CD4-positive, alpha-beta T cell (primary cell): Measurements from ENCODE around the gene ADRA2B. TPM values are rescaled to one million over a fixed set of nuclear protein-coding genes. Genes with fewer than 3 reads are reported as not detected.

ENCODE experiments used
- ATAC-seq: fragments of 200-7000 bp; cut with Tn5 transposase; one replicate; pipeline ENCODE4 v1.10.0; 2022; ENCODE audit warnings: mild to moderate bottlenecking; ENCODE audit not compliant: poor library complexity
- CTCF ChIA-PET: fragments of 350-600 bp; sonication (Branson Sonifier 250); formaldehyde crosslinking; loops from one replicate; lab custom pipeline; 2021; ENCODE audit warnings: antibody characterized with exemption, inconsistent platforms; lab: Charles Lee
- POLR2A ChIA-PET: fragments of 350-600 bp; sonication (Branson Sonifier 250); formaldehyde crosslinking; loops from one replicate; lab custom pipeline; 2021; ENCODE audit warnings: antibody characterized with exemption, inconsistent platforms; lab: Charles Lee
- DNase-seq, 14 experiments: peaks; one replicate each; pipeline ENCODE4 v3.0.0-alpha.2; 2013 to 2020; ENCODE audit warnings: mixed read lengths in 2 of 14
- H3K27ac ChIP-seq, 2 donors: one replicate each; pipeline versions ENCODE4 v1.5.1 to v1.7.0; 2013; ENCODE audit warnings: low read length in 2 of 2, low read depth in 1 of 2, mild to moderate bottlenecking in 1 of 2
- H3K27me3 ChIP-seq, 2 experiments: 1 replicate in 1 of 2; 2 replicates in 1 of 2; pipeline versions ENCODE4 v1.6.1 to v1.7.0; 2013; ENCODE audit warnings: low read length in 2 of 2, control low read depth in 1 of 2, mild to moderate bottlenecking in 1 of 2, moderate library complexity in 1 of 2; ENCODE audit not compliant: insufficient read depth in 2 of 2, control insufficient read depth in 1 of 2
- H3K36me3 ChIP-seq: one replicate; pipeline ENCODE4 v1.6.1; 2013; ENCODE audit warnings: low read length, control low read depth; ENCODE audit not compliant: insufficient read depth
- H3K4me1 ChIP-seq: one replicate; pipeline ENCODE4 v1.6.1; 2013; ENCODE audit warnings: low read length, control low read depth; ENCODE audit not compliant: insufficient read depth
- H3K4me3 ChIP-seq: one replicate; pipeline ENCODE4 v1.5.1; 2013; ENCODE audit warnings: mild to moderate bottlenecking, low read length, moderate library complexity
- H3K9me3 ChIP-seq, 2 experiments: 1 replicate in 1 of 2; 2 replicates in 1 of 2; pipeline versions ENCODE4 v1.6.1 to v1.7.0; 2013; ENCODE audit warnings: low read length in 2 of 2, mild to moderate bottlenecking in 2 of 2, control low read depth in 1 of 2, moderate library complexity in 1 of 2; ENCODE audit not compliant: control insufficient read depth in 1 of 2, insufficient read depth in 1 of 2
- H3K27ac Mint-ChIP-seq: one replicate; pipeline ENCODE4 v1.8.0; 2020; ENCODE audit warnings: mixed read lengths
- H3K27me3 Mint-ChIP-seq: one replicate; pipeline ENCODE4 v1.8.0; 2021; ENCODE audit warnings: mixed read lengths
- H3K36me3 Mint-ChIP-seq: one replicate; pipeline ENCODE4 v1.8.0; 2021; ENCODE audit warnings: low read depth, mixed read lengths
- H3K4me1 Mint-ChIP-seq: one replicate; pipeline ENCODE4 v1.8.0; 2021; ENCODE audit warnings: low read depth, mixed read lengths
- H3K4me3 Mint-ChIP-seq: one replicate; pipeline ENCODE4 v1.8.0; 2020; ENCODE audit warnings: mild to moderate bottlenecking, mixed read lengths
- H3K9me3 Mint-ChIP-seq: one replicate; pipeline ENCODE4 v1.8.0; 2020; ENCODE audit warnings: mixed read lengths
- CTCF ChIP-seq: fragments of 200-600 bp; IDR thresholded peaks from one replicate; pipeline ENCODE4 v1.8.0; 2022; ENCODE audit warnings: antibody characterized with exemption, mild to moderate bottlenecking
- intact Hi-C, 2 experiments: fragments of 100-400 bp; cut with DNase I in 1 of 2; cut with micrococcal nuclease in 1 of 2; formaldehyde crosslinking; loops; one replicate each; pipeline versions ENCODE4 v1.15.1 to v1.9.0; 2023 to 2025; cut with DNase I, micrococcal nuclease
- total RNA-seq, 174 experiments: library from RNA in 2 of 174; stranded (reverse) in 2 of 174; gene quantifications; one replicate each; pipeline ENCODE4 v1.2.3 and lab custom pipeline; 2021 to 2026

The ADRA2B gene
- total RNA-seq, 2 experiments from 2014 or later: 0.52 to 0.84 TPM

GRCh38 chr2:96143848-96144480, 27.6 kb upstream of the ADRA2B start:
- Histone ChIP-seq H3K27ac (peak overlapping the region; percentile 66 to 99), H3K4me1 (peaks cover 72% of the 10 kb centered on the region), H3K36me3 (peaks cover 28% of the 10 kb centered on the region), H3K9me3 (no peaks in the 10 kb centered on the region), H3K4me3 (peak overlapping the region; percentile 93), H3K27me3 (no peaks in the 10 kb centered on the region)
- CTCF ChIA-PET: interaction anchor here (1.3 to 15.2 kb wide), 2 partner anchors 27 to 31 kb away, joined by 7 to 229 read pairs; no protein-coding TSS in a partner anchor
- Mint-ChIP-seq H3K27ac (peak overlapping the region; percentile 98), H3K4me3 (peak overlapping the region; percentile 98), H3K36me3 (peaks cover 53% of the 10 kb centered on the region), H3K4me1 (peaks cover 71% of the 10 kb centered on the region), H3K27me3 (no peaks in the 10 kb centered on the region), H3K9me3 (no peaks in the 10 kb centered on the region)
- POLR2A ChIA-PET: interaction anchor here (2.7 to 13.8 kb wide), 4 partner anchors 14 to 64 kb away, joined by 17 to 199 read pairs (median 65); partner anchors contain the start of gene STARD7
- DNase-seq (peak in 11 of 14 experiments; percentile 29 to 67 (median 48)), ATAC-seq (no peak)
- peak; percentile 18 for TF ChIP-seq CTCF
- intact Hi-C loops: loop anchor here (2.0 to 5.0 kb wide), 6 partner anchors 15 to 363 kb away; partner anchors contain the start of genes TMEM127 (in 2 of the 2), CIAO1 (in 1 of the 2), NEURL3 (in 1 of the 2) and STARD7 (in 1 of the 2)

GRCh38 chr2:96143231-96143847, 27.0 kb upstream of the ADRA2B start:
- peak overlapping the region; percentile 98 for H3K27ac Mint-ChIP-seq
- TF ChIP-seq CTCF: no peak
- ChIA-PET POLR2A (interaction anchor here (1.2 to 13.8 kb wide), 5 partner anchors 15 to 151 kb away, joined by 4 to 199 read pairs (median 64); partner anchors contain the start of gene STARD7), CTCF (interaction anchor here (1.0 to 15.2 kb wide), 6 partner anchors 24 to 123 kb away, joined by 4 to 229 read pairs (median 6); no protein-coding TSS in a partner anchor)
- H3K27me3 ChIP-seq: no peaks in the 10 kb centered on the region
- H3K36me3 Mint-ChIP-seq: peaks cover 51% of the 10 kb centered on the region
- H3K27ac ChIP-seq: peak overlapping the region; percentile 66 to 99
- DNase-seq: peak in 5 of 14 experiments; percentile 39 to 69 (median 44)
- peak overlapping the region; percentile 98 for H3K4me3 Mint-ChIP-seq
- H3K36me3 ChIP-seq: peaks cover 28% of the 10 kb centered on the region
- H3K4me1 Mint-ChIP-seq: peaks cover 71% of the 10 kb centered on the region
- peaks cover 70% of the 10 kb centered on the region for H3K4me1 ChIP-seq
- H3K4me3 ChIP-seq: peak overlapping the region; percentile 93
- intact Hi-C loops: loop anchor here (2.0 to 5.0 kb wide), 3 partner anchors 15 to 364 kb away; partner anchors contain the start of genes CIAO1 (in 1 of the 2), NEURL3 (in 1 of the 2) and TMEM127 (in 1 of the 2)
- no peaks in the 10 kb centered on the region for H3K9me3 ChIP-seq
- ATAC-seq: no peak
- no peaks in the 10 kb centered on the region for H3K9me3 Mint-ChIP-seq
- no peaks in the 10 kb centered on the region for H3K27me3 Mint-ChIP-seq
